ENCODE measurements around the gene THRB. TPM values are rescaled to one million over a fixed set of nuclear protein-coding genes. Genes with fewer than 3 reads are reported as not detected.

The THRB gene
- total RNA-seq, 1 donor from 2014 or later = 19.7 TPM

DNA sequence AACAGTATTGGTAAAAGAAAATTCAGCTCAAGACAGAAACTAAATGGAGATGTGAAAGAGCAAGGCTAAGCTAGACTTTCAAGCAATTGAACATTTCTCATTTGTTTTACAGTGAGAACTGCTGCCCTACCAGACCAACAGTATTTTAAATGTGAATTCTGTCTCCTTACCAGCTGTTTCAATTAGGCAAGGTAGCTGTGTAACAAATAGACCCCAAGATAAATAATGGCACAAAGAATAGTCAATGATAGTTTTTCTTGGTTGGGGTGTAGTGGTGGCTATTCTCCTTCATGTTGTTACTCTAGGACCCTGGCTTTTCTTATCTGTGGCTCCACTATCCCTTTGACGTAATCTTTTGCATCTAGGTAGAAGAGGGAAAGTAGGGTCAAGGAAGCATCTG lies 30.4 kb upstream of the THRB start:
- ATAC-seq = no peak

DNA sequence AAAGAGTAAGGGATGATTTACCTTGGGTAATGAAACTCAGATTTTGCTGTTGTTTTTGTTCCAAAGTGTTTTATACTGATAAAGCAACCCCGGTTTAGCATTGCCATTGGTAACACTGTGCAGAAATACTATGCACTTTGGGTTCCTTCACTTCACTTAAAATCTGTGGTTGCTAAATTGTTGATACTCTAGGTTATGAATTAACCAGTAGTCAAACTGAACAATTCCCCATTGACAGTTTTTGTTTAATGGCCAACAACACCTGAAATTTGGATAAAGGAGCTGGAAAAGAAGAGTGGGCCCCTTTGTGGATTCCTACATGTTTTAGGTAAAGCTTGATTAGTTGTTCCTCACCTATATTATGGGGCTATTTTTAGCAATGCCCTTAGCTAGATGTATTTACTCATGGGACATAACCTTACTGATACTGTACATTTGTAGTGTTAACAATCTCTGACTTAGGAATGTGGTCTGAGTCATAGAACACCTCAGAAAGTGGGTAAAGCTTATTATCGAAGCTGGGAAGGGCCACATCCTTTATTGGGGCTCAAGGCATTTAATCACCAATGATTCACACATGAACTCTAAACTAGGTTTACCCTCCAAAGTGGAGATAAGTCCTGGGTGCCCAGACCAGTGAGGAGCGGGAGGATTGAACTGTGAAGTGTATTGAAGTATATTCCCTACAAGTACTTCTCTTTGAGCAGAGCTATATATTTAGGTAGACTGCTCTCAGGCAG lies 29.5 kb upstream of the THRB start:
- intact Hi-C loops (cut with DNase I) = no loop called here
- Histone ChIP-seq H3K27me3 (peaks cover 5% of the 10 kb centered on the region), H3K4me1 (peaks cover 6% of the 10 kb centered on the region), H3K27ac (no peak overlapping the region), H3K4me3 (no peak overlapping the region), H3K36me3 (no peaks in the 10 kb centered on the region), H3K9me3 (no peaks in the 10 kb centered on the region)
- ATAC-seq (no peak), DNase-seq (no peak)
- TF ChIP-seq, protein P1, sequence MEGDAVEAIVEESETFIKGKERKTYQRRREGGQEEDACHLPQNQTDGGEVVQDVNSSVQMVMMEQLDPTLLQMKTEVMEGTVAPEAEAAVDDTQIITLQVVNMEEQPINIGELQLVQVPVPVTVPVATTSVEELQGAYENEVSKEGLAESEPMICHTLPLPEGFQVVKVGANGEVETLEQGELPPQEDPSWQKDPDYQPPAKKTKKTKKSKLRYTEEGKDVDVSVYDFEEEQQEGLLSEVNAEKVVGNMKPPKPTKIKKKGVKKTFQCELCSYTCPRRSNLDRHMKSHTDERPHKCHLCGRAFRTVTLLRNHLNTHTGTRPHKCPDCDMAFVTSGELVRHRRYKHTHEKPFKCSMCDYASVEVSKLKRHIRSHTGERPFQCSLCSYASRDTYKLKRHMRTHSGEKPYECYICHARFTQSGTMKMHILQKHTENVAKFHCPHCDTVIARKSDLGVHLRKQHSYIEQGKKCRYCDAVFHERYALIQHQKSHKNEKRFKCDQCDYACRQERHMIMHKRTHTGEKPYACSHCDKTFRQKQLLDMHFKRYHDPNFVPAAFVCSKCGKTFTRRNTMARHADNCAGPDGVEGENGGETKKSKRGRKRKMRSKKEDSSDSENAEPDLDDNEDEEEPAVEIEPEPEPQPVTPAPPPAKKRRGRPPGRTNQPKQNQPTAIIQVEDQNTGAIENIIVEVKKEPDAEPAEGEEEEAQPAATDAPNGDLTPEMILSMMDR (IDR thresholded peaks at IDR 0.05) = no peak

More for the DNA sequence above, 30.4 kb upstream of the THRB start:
- H3K27ac ChIP-seq = no peak overlapping the region
- H3K4me1 ChIP-seq = peaks cover 6% of the 10 kb centered on the region
- no peak overlapping the region for H3K4me3 ChIP-seq
- intact Hi-C loops (cut with DNase I) = no loop called here
- no peak for DNase-seq
- no peaks in the 10 kb centered on the region for H3K9me3 ChIP-seq
- H3K36me3 ChIP-seq = no peaks in the 10 kb centered on the region
- TF ChIP-seq, protein P1 (IDR thresholded peaks at IDR 0.05) = no peak
- H3K27me3 ChIP-seq = peaks cover 5% of the 10 kb centered on the region

DNA sequence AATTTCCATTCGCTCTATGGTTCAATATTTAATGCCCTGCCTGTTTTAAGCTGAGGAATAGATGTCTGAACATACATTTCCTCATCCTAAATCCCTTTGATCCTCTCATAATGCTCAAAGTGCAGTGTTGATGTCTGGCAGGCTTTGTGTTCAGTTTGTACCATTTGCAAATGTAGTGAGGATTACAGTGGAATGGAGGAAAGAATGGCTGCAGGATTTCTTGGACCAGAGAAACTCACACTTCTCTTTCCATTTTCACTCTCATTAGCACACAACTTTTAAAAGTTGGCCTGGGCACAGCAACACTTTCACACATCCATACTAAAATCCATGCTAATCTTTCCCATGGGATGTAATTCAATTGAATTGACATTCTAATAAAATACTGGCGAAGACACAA lies 28.6 kb upstream of the THRB start:
- TF ChIP-seq, protein P1 (IDR thresholded peaks at IDR 0.05) = no peak
- no peak overlapping the region for H3K27ac ChIP-seq
- no peak for DNase-seq

DNA sequence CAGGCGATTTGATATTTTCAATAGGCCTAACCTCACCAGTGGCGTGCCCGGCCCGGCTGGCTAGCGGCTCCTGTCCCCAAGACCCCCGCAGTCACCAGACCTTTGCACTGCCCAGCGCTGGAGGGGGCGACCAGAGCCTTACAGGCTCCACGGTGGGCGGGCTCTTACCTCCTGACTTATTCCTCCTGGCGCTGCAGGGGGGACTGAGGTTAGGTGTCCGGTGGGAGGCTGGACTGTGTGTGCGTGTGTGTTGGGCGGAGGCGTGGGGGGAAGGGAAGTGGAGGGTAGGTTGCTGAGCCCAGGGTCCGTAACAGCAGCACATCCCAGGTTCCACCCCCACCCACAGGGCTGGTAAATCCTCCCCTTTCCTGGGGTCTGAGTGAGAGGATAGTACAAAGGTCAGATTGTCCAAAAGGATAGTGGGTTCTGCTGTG lies 27.5 kb upstream of the THRB start:
- no peaks in the 10 kb centered on the region for H3K9me3 ChIP-seq
- ATAC-seq (peak; percentile 7), DNase-seq (no peak)
- peak overlapping the region; percentile 81 for H3K27ac ChIP-seq
- H3K4me1 ChIP-seq = peaks cover 6% of the 10 kb centered on the region
- intact Hi-C loops (cut with DNase I) = no loop called here
- H3K36me3 ChIP-seq = no peaks in the 10 kb centered on the region
- TF ChIP-seq, protein P1 (IDR thresholded peaks at IDR 0.05) = no peak
- peaks cover 5% of the 10 kb centered on the region for H3K27me3 ChIP-seq
- H3K4me3 ChIP-seq = peak overlapping the region; percentile 79

More for the DNA sequence above, 28.6 kb upstream of the THRB start:
- intact Hi-C loops (cut with DNase I) = no loop called here
- H3K36me3 ChIP-seq = no peaks in the 10 kb centered on the region
- no peak overlapping the region for H3K4me3 ChIP-seq
- ATAC-seq = no peak
- peaks cover 5% of the 10 kb centered on the region for H3K27me3 ChIP-seq
- no peaks in the 10 kb centered on the region for H3K9me3 ChIP-seq
- H3K4me1 ChIP-seq = peaks cover 6% of the 10 kb centered on the region

DNA sequence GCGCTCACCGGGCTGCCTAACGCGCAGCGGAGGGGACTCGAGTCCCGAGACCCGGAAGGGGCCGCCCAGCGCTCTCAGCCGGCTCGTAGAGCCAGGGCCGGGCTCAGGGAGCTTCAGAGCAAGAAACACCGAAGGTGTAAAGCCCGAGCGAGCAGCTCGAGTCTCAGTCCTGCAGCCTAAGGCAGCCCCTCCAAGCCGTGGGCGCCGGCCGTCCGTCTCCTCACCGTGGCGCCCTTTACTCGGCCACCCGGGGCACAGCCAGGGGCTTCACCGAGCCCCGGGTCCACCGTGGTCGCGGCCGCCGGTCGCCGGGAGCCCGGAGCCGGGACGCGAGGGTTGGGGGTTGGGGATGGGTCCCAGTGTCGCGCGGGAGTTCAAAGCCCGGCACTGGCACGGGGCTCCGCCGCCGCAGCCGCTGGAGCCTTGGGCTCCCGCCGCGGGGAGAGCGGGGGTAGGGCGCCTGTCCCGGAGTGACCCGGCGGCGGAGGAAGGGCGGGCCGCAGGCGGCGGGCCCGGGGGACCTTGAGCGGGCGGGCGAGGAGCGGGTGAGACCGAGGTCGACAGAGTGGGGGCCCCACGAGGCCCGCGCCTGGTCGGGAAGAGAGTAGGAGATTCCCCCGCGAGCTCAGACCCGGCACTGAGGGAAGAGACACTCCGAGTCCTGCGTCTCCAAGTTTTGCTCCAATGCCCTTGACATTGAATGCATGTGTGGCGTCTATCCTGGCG lies 26.9 kb upstream of the THRB start:
- intact Hi-C loops (cut with DNase I) = no loop called here
- TF ChIP-seq, protein P1 (IDR thresholded peaks at IDR 0.05) = no peak
- H3K36me3 ChIP-seq = no peaks in the 10 kb centered on the region

More for the DNA sequence above, 26.9 kb upstream of the THRB start:
- H3K9me3 ChIP-seq = no peaks in the 10 kb centered on the region
- peak; percentile 91 for ATAC-seq
- peak overlapping the region; percentile 81 for H3K27ac ChIP-seq
- peaks cover 6% of the 10 kb centered on the region for H3K4me1 ChIP-seq
- DNase-seq = peak; percentile 84
- H3K4me3 ChIP-seq = peak overlapping the region; percentile 79
- H3K27me3 ChIP-seq = peaks cover 5% of the 10 kb centered on the region
